Measurements from ENCODE around the gene SERPINA6.

The SERPINA6 gene

DNA sequence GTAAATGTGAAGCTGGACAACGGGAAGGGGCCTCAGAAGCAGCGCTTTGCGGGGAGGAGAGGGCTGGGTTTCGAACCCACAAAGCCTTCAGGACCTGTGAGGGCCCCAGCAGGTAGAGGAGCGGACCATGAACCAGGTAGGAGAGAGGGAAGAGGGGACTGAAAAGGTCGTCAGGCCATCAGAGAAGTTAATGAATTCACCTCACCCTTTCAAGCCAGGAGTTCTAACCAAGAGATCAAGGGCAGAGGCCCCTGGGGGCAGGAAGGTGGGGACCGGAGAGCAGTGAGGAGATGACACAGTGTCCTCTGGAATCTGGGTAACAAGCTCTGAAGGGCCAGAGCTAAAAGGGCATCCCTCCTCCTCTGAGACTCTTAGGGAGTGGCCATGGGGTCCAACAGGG, 45.8 kb upstream of the SERPINA6 start:
- Histone ChIP-seq H3K27ac (ENCODE audit: low read depth, low read length) (no peak overlapping the region), H3K27me3 (ENCODE audit: control insufficient read depth, low read length) (no peaks in the 10 kb centered on the region), H3F3A (ENCODE audit: control insufficient read depth, insufficient read depth) (no peaks in the 10 kb centered on the region), H3K4me1 (ENCODE audit: control insufficient read depth, low read length) (no peaks in the 10 kb centered on the region), H3K36me3 (ENCODE audit: control insufficient read depth, low read length) (no peaks in the 10 kb centered on the region), H3K4me2 (ENCODE audit: low read length) (no peak overlapping the region), H3K79me2 (ENCODE audit: control insufficient read depth, low read length) (no peaks in the 10 kb centered on the region), H4K20me1 (ENCODE audit: control insufficient read depth, insufficient read depth, low read depth, low read length) (no peaks in the 10 kb centered on the region), H3K9me2 (replicated peaks; ENCODE audit: control insufficient read depth, low read length) (no peaks in the 10 kb centered on the region), H3K9me3 (ENCODE audit: control insufficient read depth, insufficient read depth, low read length) (no peaks in the 10 kb centered on the region), H3K4me3 (ENCODE audit: low read length) (no peak overlapping the region)
- TF ChIP-seq, protein P1, sequence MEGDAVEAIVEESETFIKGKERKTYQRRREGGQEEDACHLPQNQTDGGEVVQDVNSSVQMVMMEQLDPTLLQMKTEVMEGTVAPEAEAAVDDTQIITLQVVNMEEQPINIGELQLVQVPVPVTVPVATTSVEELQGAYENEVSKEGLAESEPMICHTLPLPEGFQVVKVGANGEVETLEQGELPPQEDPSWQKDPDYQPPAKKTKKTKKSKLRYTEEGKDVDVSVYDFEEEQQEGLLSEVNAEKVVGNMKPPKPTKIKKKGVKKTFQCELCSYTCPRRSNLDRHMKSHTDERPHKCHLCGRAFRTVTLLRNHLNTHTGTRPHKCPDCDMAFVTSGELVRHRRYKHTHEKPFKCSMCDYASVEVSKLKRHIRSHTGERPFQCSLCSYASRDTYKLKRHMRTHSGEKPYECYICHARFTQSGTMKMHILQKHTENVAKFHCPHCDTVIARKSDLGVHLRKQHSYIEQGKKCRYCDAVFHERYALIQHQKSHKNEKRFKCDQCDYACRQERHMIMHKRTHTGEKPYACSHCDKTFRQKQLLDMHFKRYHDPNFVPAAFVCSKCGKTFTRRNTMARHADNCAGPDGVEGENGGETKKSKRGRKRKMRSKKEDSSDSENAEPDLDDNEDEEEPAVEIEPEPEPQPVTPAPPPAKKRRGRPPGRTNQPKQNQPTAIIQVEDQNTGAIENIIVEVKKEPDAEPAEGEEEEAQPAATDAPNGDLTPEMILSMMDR (IDR thresholded peaks at IDR 0.05; ENCODE audit: low read depth, low read length, poor library complexity, severe bottlenecking) = no peak
- no peak for TF ChIP-seq EZH2phosphoT487 (IDR thresholded peaks at IDR 0.05; ENCODE audit: borderline replicate concordance, low read length)

DNA sequence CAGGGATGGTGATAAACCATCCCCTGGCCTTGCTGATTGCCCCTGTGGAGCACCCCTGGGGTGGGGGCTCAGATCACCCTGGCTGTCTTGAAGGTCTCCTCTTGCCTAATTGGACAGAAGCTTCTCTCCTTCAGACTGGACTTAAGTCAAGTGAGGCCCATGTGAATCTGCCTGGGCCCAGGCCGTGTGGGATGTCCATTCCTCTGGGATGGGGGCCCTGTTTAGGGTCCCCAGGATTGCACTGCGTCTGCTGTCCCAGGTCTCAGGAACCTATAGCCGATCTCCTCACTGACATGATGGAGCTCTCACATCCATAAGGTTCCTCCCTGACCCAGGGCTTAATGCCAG, 45.1 kb upstream of the SERPINA6 start:
- no peaks in the 10 kb centered on the region for H3F3A ChIP-seq (ENCODE audit: control insufficient read depth, insufficient read depth)
- H4K20me1 ChIP-seq (ENCODE audit: control insufficient read depth, insufficient read depth, low read depth, low read length) = no peaks in the 10 kb centered on the region
- H3K9me2 ChIP-seq (replicated peaks; ENCODE audit: control insufficient read depth, low read length) = no peaks in the 10 kb centered on the region
- no peaks in the 10 kb centered on the region for H3K27me3 ChIP-seq (ENCODE audit: control insufficient read depth, low read length)
- no peak overlapping the region for H3K4me2 ChIP-seq (ENCODE audit: low read length)
- TF ChIP-seq EZH2phosphoT487 (IDR thresholded peaks at IDR 0.05; ENCODE audit: borderline replicate concordance, low read length) = no peak
- TF ChIP-seq, protein P1 (IDR thresholded peaks at IDR 0.05; ENCODE audit: low read depth, low read length, poor library complexity, severe bottlenecking) = no peak
- no peaks in the 10 kb centered on the region for H3K9me3 ChIP-seq (ENCODE audit: control insufficient read depth, insufficient read depth, low read length)
- no peaks in the 10 kb centered on the region for H3K36me3 ChIP-seq (ENCODE audit: control insufficient read depth, low read length)
- H3K4me3 ChIP-seq (ENCODE audit: low read length) = no peak overlapping the region
- H3K27ac ChIP-seq (ENCODE audit: low read depth, low read length) = no peak overlapping the region
- no peaks in the 10 kb centered on the region for H3K79me2 ChIP-seq (ENCODE audit: control insufficient read depth, low read length)
- no peaks in the 10 kb centered on the region for H3K4me1 ChIP-seq (ENCODE audit: control insufficient read depth, low read length)

- H3K27me3 ChIP-seq (ENCODE audit: control insufficient read depth, low read length) = no peaks in the 10 kb centered on the region
- no peaks in the 10 kb centered on the region for H4K20me1 ChIP-seq (ENCODE audit: control insufficient read depth, insufficient read depth, low read depth, low read length)
- no peaks in the 10 kb centered on the region for H3K9me2 ChIP-seq (replicated peaks; ENCODE audit: control insufficient read depth, low read length)
- H3K4me2 ChIP-seq (ENCODE audit: low read length) = no peak overlapping the region
- H3K4me3 ChIP-seq (ENCODE audit: low read length) = no peak overlapping the region
- H3K9me3 ChIP-seq (ENCODE audit: control insufficient read depth, insufficient read depth, low read length) = no peaks in the 10 kb centered on the region
- no peaks in the 10 kb centered on the region for H3K79me2 ChIP-seq (ENCODE audit: control insufficient read depth, low read length)
- TF ChIP-seq, protein P1 (IDR thresholded peaks at IDR 0.05; ENCODE audit: low read depth, low read length, poor library complexity, severe bottlenecking) = no peak
- TF ChIP-seq EZH2phosphoT487 (IDR thresholded peaks at IDR 0.05; ENCODE audit: borderline replicate concordance, low read length) = no peak
- H3K4me1 ChIP-seq (ENCODE audit: control insufficient read depth, low read length) = no peaks in the 10 kb centered on the region
- H3K27ac ChIP-seq (ENCODE audit: low read depth, low read length) = no peak overlapping the region
- no peaks in the 10 kb centered on the region for H3K36me3 ChIP-seq (ENCODE audit: control insufficient read depth, low read length)
- H3F3A ChIP-seq (ENCODE audit: control insufficient read depth, insufficient read depth) = no peaks in the 10 kb centered on the region
Measured at GRCh38 chr14:94367347-94368242, 44.5 kb upstream of the SERPINA6 start.
